ENCODE results near the gene ARHGAP25.

Gene ARHGAP25

GRCh38 chr2:68837861-68838341 lies 103.3 kb downstream of the ARHGAP25 start:
- DNase-seq, result no peak

DNA sequence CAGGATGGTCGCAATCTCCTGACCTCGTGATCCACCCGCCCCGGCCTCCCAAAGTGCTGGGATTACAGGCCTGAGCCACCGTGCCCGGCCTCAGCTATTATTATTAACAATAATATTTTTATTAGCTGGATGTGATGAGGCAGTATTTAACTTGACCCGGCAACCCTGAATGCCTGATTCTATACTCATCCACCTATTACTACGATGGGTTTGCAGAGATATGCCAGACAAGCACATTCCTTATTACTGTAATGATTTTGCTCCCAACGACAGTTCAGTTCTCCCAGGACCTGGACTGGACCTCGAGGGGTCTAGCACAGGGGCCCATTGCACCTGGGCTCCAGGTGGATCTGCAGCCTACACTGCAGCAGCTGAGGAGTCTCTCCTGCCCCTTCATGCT lies 104.0 kb downstream of the ARHGAP25 start:
- DNase-seq, result no peak

DNA sequence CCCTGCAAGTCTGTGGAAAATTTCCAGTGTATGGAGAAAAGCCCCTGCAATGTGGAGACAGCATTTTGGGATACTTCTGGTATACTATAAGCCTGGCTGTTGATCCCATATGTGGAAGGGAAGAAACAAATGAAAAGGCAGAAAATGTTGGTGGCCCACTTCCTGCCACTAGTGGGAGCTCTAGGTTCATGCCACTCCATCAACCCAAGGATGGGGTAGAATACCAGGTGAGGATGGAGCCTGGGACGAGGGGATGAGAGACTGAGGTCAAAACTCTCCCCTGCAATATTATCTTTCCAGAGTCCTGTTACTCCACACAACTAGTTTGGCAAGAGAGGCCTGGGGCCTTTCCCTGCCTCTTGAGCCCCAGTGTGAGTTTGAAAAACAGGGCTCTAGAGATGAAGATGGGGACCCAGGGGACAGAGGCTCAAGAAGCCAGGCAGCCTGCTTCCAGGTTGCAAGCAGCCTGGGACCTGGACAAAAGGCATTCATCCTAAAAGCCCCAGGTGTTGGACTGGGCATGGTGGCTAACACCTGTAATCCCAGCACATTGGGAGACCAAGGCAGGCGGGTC lies 104.7 kb downstream of the ARHGAP25 start:
- DNase-seq, result peak; percentile 24

DNA sequence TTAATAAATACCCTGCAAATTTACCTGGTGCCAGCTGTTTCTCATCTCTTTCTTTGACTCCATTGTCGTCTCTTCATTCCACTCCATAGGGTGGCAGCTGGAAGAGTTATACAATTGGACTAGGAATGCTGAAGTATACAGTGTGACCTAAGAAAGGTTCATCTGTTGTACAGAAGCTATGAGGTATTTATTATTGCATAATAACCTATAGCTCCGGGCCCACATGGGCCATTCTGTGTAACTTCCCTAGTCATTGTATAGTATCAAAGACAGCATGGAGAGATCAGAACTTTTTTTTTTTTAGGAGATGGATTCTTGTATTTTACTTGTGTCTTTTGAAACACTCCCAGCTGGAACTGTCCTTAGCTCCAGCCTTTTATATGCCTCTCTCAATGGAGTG lies 110.4 kb downstream of the ARHGAP25 start:
- DNase-seq, result no peak

- no peak for DNase-seq
Measured at GRCh38 chr2:68846091-68846490, 111.5 kb downstream of the ARHGAP25 start.

GRCh38 chr2:68847751-68848150 lies 113.1 kb downstream of the ARHGAP25 start:
- no peak for DNase-seq

DNA sequence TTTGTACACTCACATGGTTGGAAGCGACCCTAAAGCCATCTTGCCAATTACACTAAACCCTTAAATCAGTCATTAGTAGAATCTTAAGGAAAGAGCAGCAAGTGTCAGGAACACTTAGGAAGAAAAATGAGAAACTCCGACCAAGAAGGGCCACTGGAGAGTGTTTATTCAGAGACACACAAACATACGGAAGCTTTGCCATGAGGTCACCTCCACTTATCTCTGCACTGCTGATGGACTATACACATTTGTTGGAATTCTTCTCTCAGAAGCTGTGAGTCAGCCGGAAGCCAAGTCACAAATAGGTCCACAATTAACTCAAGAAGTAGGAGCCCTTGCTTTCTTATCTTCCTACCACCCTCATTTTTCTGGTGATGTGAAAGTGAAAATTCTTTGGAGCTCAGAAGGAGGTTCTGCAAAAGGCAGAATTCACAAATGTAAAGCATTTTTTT lies 115.0 kb downstream of the ARHGAP25 start:
- DNase-seq, result no peak

- no peak for DNase-seq
Measured at GRCh38 chr2:68850524-68850923, 115.9 kb downstream of the ARHGAP25 start.

DNA sequence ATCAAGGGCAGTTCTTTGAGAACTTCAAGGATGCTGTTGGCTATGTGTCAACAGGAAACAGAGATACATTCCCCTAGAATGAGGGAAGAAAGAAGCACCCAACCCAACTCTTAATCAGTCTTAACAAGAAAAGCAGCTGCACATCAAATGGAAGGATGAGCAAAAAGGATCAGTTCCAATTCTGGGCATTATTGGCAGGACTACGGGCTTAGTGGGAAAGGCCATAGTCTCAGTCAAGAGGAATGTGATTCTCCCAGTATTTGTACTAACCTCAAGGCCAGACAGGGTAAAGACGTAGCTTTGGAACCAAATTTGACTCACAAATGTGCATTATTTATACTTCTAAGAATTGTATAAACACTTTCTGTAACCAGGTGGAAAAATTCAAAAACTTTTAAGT lies 118.4 kb downstream of the ARHGAP25 start:
- DNase-seq, result no peak

DNA sequence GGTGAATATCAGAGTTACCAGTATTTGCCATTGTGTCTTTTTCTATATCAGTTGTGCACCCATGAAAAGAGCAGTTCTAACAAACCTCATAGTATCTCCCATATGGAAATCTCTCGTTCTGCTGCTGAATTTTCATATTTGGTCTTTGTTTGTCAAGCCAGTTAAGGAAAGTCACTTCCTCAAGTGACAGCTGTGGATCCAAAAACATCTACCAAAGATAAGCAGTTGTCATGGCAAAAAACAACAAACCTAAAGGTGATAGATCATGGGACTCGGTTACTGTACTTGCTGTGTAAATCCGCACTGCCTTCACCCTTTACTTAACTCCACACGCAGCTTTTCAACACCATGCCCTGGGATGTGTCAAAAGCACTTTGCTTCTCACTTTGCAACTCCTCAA lies 119.3 kb downstream of the ARHGAP25 start:
- DNase-seq, result no peak

GRCh38 chr2:68854476-68854875 lies 119.9 kb downstream of the ARHGAP25 start:
- DNase-seq, result no peak

- DNase-seq, result no peak
Measured at GRCh38 chr2:68855550-68855949, 120.9 kb downstream of the ARHGAP25 start.

- no peak for DNase-seq
Measured at GRCh38 chr2:68857202-68857845, 122.7 kb downstream of the ARHGAP25 start.

DNA sequence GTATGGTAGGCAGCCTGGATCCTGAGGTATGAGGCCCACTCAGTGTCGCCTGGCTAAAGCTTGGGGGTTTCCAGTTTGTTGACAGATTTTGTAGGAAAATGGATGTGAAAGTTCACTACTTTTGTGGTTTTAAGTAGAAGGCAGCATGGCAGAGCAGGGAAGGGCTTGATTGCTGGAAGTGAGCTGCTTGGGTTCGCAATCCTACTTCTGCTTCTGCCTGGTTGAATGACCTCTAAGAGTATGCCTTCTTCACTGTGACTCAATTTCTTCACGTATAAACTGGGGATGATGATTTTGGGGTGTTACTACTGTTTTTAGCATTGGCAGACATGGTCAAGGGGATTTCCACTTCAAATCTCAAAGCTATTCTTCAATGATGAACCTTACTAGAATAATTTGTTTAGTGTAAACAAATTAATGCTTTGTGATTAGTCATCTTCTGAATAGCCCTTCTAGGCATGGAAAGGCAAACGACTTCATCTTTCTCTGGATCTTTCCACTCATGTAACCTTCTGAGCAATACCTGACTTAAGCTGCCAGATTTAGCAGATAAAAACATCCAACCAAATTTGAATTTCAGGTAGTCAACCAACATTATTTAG lies 123.3 kb downstream of the ARHGAP25 start:
- no peak for DNase-seq

- no peak for DNase-seq
Measured at GRCh38 chr2:68860111-68860510, 125.5 kb downstream of the ARHGAP25 start.

GRCh38 chr2:68861330-68861729 lies 126.7 kb downstream of the ARHGAP25 start:
- DNase-seq, result no peak

DNA sequence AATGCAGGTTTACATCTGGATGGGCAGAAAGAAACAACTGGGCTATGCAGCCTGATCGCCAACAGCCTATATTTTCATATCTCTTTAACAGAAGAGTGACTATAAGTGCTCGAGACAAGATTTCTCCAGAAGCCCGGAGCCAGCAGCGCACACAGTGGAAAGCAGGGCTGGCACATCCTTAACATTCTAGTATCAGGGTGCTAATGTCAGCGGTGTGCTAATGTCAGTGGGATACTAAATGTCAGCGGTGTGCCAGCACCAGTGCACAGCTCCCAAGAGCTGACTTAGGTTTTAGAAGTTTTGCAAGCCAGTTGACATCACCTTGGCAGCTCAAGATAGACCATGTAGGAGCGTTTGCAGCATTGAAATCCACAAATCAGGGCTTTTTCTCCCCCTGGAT lies 128.3 kb downstream of the ARHGAP25 start:
- no peak for DNase-seq

DNA sequence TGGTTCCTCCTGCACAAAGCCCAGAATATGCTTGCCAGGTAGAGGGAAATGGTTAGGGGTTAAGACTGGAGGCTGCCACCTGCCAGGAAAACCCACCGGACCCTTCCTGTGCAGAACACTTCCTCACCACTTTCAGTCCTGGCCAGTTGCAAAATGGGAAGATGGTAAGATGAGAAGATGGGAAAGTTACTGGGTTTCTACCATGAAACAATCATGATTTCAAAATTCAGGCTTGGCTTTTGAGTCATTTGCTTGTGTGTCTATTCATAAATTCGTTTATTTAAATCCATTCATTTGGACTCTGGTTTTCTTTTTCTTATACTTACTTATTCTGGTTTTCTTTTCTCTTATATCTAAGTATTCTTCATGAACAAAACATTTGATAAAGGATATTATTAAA lies 129.4 kb downstream of the ARHGAP25 start:
- no peak for DNase-seq

- DNase-seq, result no peak
Measured at GRCh38 chr2:68865108-68865507, 130.5 kb downstream of the ARHGAP25 start.

GRCh38 chr2:68870215-68870614 lies 135.6 kb downstream of the ARHGAP25 start:
- DNase-seq, result no peak

DNA sequence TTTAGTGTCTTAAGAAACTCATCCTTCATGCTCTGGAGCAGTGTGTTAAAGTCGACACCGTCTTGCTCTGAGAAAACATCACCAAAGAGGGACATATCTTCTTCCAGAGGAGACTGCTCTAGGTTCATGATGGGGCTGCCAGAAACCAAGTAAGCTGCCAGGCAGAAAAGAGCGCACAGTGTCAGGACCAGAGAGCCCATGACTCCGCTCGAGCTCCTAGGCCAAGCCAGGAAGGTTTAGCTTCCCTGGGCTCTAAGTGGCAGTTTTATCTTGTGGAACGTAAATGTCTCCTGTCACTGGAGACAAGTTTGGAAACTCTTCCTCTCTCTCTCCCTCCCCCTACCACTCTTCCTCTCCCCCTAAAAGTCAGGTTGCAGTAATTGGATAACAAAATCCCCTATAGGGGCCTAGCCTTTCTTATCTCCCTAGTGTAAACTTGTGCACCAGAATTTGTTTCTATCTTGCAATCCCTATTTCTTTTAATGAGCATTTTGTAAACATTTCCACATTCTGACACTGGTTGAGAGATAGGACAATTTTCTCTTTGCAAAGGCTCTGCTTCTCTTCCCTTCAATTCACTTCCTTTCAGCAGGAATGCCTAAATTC lies 136.7 kb downstream of the ARHGAP25 start, which contains the start of gene BMP10:
Gene BMP10 (minus strand): TSS at position 239 of the 606 bp plus-strand sequence. CDS start 39 bp downstream, at position 200.
- no peak for DNase-seq
